Measurements from ENCODE around the gene RNGTT. TPM values are rescaled to one million over a fixed set of nuclear protein-coding genes. Genes with fewer than 3 reads are reported as not detected.
"Not testable (repeated sequence)": the region's sequence is repeated elsewhere in the genome, so short reads cannot be mapped to it uniquely, and the experiment has no call there.

Gene RNGTT
- total RNA-seq, 3 donors from 2014 or later: 21.0 to 23.4 (median 21.5) TPM

- no peaks in the 10 kb centered on the region for H3K4me1 Mint-ChIP-seq (ENCODE audit: low read depth)
- peaks cover 47% of the 10 kb centered on the region for H3K36me3 Mint-ChIP-seq (ENCODE audit: insufficient read depth)
- ATAC-seq (no peak), DNase-seq (no peak)
- H3K9me3 Mint-ChIP-seq: no peaks in the 10 kb centered on the region
- H3K27me3 Mint-ChIP-seq (ENCODE audit: low read depth): no peaks in the 10 kb centered on the region
- no peak overlapping the region for H3K4me3 Mint-ChIP-seq
Observed at GRCh38 chr6:88843040-88843439, 120.4 kb downstream of the RNGTT start.

- Mint-ChIP-seq H3K4me3 (no peak overlapping the region), H3K9me3 (no peaks in the 10 kb centered on the region), H3K27me3 (ENCODE audit: low read depth) (no peaks in the 10 kb centered on the region), H3K4me1 (ENCODE audit: low read depth) (no peaks in the 10 kb centered on the region), H3K36me3 (ENCODE audit: insufficient read depth) (peaks cover 50% of the 10 kb centered on the region)
- no peak for ATAC-seq
- DNase-seq: no peak
Observed at GRCh38 chr6:88842320-88842719, 121.1 kb downstream of the RNGTT start.

- no peak overlapping the region for H3K4me3 Mint-ChIP-seq
- DNase-seq (no peak), ATAC-seq (no peak)
- H3K4me1 Mint-ChIP-seq (ENCODE audit: low read depth): no peaks in the 10 kb centered on the region
- H3K9me3 Mint-ChIP-seq: peaks cover 6% of the 10 kb centered on the region
- H3K36me3 Mint-ChIP-seq (ENCODE audit: insufficient read depth): peaks cover 55% of the 10 kb centered on the region
- no peaks in the 10 kb centered on the region for H3K27me3 Mint-ChIP-seq (ENCODE audit: low read depth)
Observed at GRCh38 chr6:88840796-88841539, 122.5 kb downstream of the RNGTT start.

- Mint-ChIP-seq H3K4me3 (no peak overlapping the region), H3K36me3 (ENCODE audit: insufficient read depth) (peaks cover 57% of the 10 kb centered on the region), H3K4me1 (ENCODE audit: low read depth) (no peaks in the 10 kb centered on the region), H3K27me3 (ENCODE audit: low read depth) (no peaks in the 10 kb centered on the region), H3K9me3 (peaks cover 9% of the 10 kb centered on the region)
- DNase-seq (no peak), ATAC-seq (no peak)
Observed at GRCh38 chr6:88840289-88840688, 123.1 kb downstream of the RNGTT start.

GRCh38 chr6:88839280-88839679 is 124.1 kb downstream of the RNGTT start:
- no peak for ATAC-seq
- Mint-ChIP-seq H3K36me3 (ENCODE audit: insufficient read depth) (peaks cover 59% of the 10 kb centered on the region), H3K9me3 (peaks cover 15% of the 10 kb centered on the region), H3K27me3 (ENCODE audit: low read depth) (no peaks in the 10 kb centered on the region), H3K4me1 (ENCODE audit: low read depth) (no peaks in the 10 kb centered on the region), H3K4me3 (no peak overlapping the region)
- no peak for DNase-seq

GRCh38 chr6:88835210-88835609 is 128.2 kb downstream of the RNGTT start:
- Mint-ChIP-seq H3K4me3 (no peak overlapping the region), H3K27me3 (ENCODE audit: low read depth) (no peaks in the 10 kb centered on the region), H3K9me3 (peaks cover 43% of the 10 kb centered on the region), H3K4me1 (ENCODE audit: low read depth) (no peaks in the 10 kb centered on the region), H3K36me3 (ENCODE audit: insufficient read depth) (peaks cover 70% of the 10 kb centered on the region)
- ATAC-seq (no peak), DNase-seq (no peak)

- not testable (repeated sequence) for ATAC-seq; H3K4me1 Mint-ChIP-seq (ENCODE audit: low read depth); DNase-seq; H3K4me3 Mint-ChIP-seq; H3K27me3 Mint-ChIP-seq (ENCODE audit: low read depth)
- H3K9me3 Mint-ChIP-seq: peaks cover 62% of the 10 kb centered on the region
- H3K36me3 Mint-ChIP-seq (ENCODE audit: insufficient read depth): peaks cover 74% of the 10 kb centered on the region
Observed at GRCh38 chr6:88833071-88833470, 130.3 kb downstream of the RNGTT start.

GRCh38 chr6:88827599-88827998 is 135.8 kb downstream of the RNGTT start:
- not testable (repeated sequence) for DNase-seq; H3K27me3 Mint-ChIP-seq (ENCODE audit: low read depth)

GRCh38 chr6:88825856-88826255 is 137.6 kb downstream of the RNGTT start:
- no peak overlapping the region for H3K4me3 Mint-ChIP-seq
- no peak for ATAC-seq

More at GRCh38 chr6:88827599-88827998, 135.8 kb downstream of the RNGTT start:
- not testable (repeated sequence) for H3K4me3 Mint-ChIP-seq; H3K4me1 Mint-ChIP-seq (ENCODE audit: low read depth); ATAC-seq
- Mint-ChIP-seq H3K36me3 (ENCODE audit: insufficient read depth) (peaks cover 53% of the 10 kb centered on the region), H3K9me3 (peaks cover 36% of the 10 kb centered on the region)

GRCh38 chr6:88823998-88824397 is 139.4 kb downstream of the RNGTT start:
- Mint-ChIP-seq H3K4me3 (no peak overlapping the region), H3K9me3 (peaks cover 7% of the 10 kb centered on the region), H3K4me1 (ENCODE audit: low read depth) (peaks cover 12% of the 10 kb centered on the region), H3K36me3 (ENCODE audit: insufficient read depth) (peaks cover 25% of the 10 kb centered on the region), H3K27me3 (ENCODE audit: low read depth) (no peaks in the 10 kb centered on the region)
- ATAC-seq (no peak), DNase-seq (no peak)

More at GRCh38 chr6:88825856-88826255, 137.6 kb downstream of the RNGTT start:
- H3K36me3 Mint-ChIP-seq (ENCODE audit: insufficient read depth): peaks cover 39% of the 10 kb centered on the region
- peaks cover 6% of the 10 kb centered on the region for H3K4me1 Mint-ChIP-seq (ENCODE audit: low read depth)
- H3K9me3 Mint-ChIP-seq: peaks cover 25% of the 10 kb centered on the region
- no peak for DNase-seq
- no peaks in the 10 kb centered on the region for H3K27me3 Mint-ChIP-seq (ENCODE audit: low read depth)

GRCh38 chr6:88815491-88815890 is 147.9 kb downstream of the RNGTT start:
- Mint-ChIP-seq H3K9me3 (no peaks in the 10 kb centered on the region), H3K4me3 (no peak overlapping the region), H3K36me3 (ENCODE audit: insufficient read depth) (peaks cover 12% of the 10 kb centered on the region), H3K27me3 (ENCODE audit: low read depth) (no peaks in the 10 kb centered on the region), H3K4me1 (ENCODE audit: low read depth) (peaks cover 10% of the 10 kb centered on the region)
- ATAC-seq (no peak), DNase-seq (no peak)

- Mint-ChIP-seq H3K36me3 (ENCODE audit: insufficient read depth) (peaks cover 12% of the 10 kb centered on the region), H3K27me3 (ENCODE audit: low read depth) (no peaks in the 10 kb centered on the region), H3K9me3 (no peaks in the 10 kb centered on the region), H3K4me1 (ENCODE audit: low read depth) (peaks cover 10% of the 10 kb centered on the region), H3K4me3 (no peak overlapping the region)
- no peak for DNase-seq
- no peak for ATAC-seq
Observed at GRCh38 chr6:88814909-88815308, 148.5 kb downstream of the RNGTT start.

GRCh38 chr6:88813045-88813444 is 150.4 kb downstream of the RNGTT start:
- DNase-seq: no peak
- ATAC-seq: no peak
- H3K4me1 Mint-ChIP-seq (ENCODE audit: low read depth): peaks cover 5% of the 10 kb centered on the region
- H3K27me3 Mint-ChIP-seq (ENCODE audit: low read depth): no peaks in the 10 kb centered on the region
- peaks cover 21% of the 10 kb centered on the region for H3K36me3 Mint-ChIP-seq (ENCODE audit: insufficient read depth)
- no peak overlapping the region for H3K4me3 Mint-ChIP-seq
- peaks cover 6% of the 10 kb centered on the region for H3K9me3 Mint-ChIP-seq

- Mint-ChIP-seq H3K4me3 (no peak overlapping the region), H3K9me3 (peaks cover 18% of the 10 kb centered on the region), H3K36me3 (ENCODE audit: insufficient read depth) (peaks cover 32% of the 10 kb centered on the region), H3K27me3 (ENCODE audit: low read depth) (no peaks in the 10 kb centered on the region), H3K4me1 (ENCODE audit: low read depth) (peaks cover under 1% of the 10 kb centered on the region)
- no peak for DNase-seq
- no peak for ATAC-seq
Observed at GRCh38 chr6:88810701-88811100, 152.7 kb downstream of the RNGTT start.

GRCh38 chr6:88810089-88810488 is 153.3 kb downstream of the RNGTT start:
- peaks cover 7% of the 10 kb centered on the region for H3K4me1 Mint-ChIP-seq (ENCODE audit: low read depth)
- peaks cover 18% of the 10 kb centered on the region for H3K9me3 Mint-ChIP-seq
- no peak overlapping the region for H3K4me3 Mint-ChIP-seq
- H3K27me3 Mint-ChIP-seq (ENCODE audit: low read depth): no peaks in the 10 kb centered on the region
- no peak for ATAC-seq
- peaks cover 38% of the 10 kb centered on the region for H3K36me3 Mint-ChIP-seq (ENCODE audit: insufficient read depth)
- no peak for DNase-seq
